ENCODE results near the gene C1orf159.

DNA sequence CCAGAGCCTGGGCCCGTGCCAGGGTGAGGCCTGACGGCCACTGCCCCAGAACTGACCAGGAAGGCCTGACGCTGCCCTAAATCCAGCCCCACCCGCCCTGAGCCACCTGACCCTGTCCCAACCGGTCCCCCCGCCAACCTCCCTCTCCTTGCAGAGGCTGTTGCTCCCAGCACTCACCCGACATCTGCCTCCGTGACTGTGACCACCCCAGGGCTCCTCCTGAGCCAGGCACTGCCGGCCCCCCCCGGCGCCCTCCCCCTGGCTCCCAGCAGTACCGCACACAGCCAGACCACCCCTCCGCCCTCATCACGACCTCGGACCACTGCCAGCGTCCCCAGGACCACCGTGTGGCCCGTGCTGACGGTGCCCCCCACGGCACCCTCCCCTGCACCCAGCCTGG, 69.6 kb downstream of the C1orf159 start:
- TF ChIP-seq, protein P1, sequence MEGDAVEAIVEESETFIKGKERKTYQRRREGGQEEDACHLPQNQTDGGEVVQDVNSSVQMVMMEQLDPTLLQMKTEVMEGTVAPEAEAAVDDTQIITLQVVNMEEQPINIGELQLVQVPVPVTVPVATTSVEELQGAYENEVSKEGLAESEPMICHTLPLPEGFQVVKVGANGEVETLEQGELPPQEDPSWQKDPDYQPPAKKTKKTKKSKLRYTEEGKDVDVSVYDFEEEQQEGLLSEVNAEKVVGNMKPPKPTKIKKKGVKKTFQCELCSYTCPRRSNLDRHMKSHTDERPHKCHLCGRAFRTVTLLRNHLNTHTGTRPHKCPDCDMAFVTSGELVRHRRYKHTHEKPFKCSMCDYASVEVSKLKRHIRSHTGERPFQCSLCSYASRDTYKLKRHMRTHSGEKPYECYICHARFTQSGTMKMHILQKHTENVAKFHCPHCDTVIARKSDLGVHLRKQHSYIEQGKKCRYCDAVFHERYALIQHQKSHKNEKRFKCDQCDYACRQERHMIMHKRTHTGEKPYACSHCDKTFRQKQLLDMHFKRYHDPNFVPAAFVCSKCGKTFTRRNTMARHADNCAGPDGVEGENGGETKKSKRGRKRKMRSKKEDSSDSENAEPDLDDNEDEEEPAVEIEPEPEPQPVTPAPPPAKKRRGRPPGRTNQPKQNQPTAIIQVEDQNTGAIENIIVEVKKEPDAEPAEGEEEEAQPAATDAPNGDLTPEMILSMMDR (IDR thresholded peaks at IDR 0.05), result no peak
- TF ChIP-seq POLR2A (IDR thresholded peaks at IDR 0.05), result no peak

All from right lobe of liver (tissue), 4 donors.